Amygdala (tissue), 56 donors: ENCODE measurements around the gene SELENOP.

ENCODE experiments used
- DNase-seq, 56 donors: peaks; one replicate each; lab custom pipeline; 2025; lab: John Stamatoyannopoulos, UW

The SELENOP gene

GRCh38 chr5:42799668-42800114 is 12.0 kb downstream of the SELENOP start:
- DNase-seq: no peak

GRCh38 chr5:42799241-42799608 is 12.5 kb downstream of the SELENOP start:
- no peak for DNase-seq

DNA sequence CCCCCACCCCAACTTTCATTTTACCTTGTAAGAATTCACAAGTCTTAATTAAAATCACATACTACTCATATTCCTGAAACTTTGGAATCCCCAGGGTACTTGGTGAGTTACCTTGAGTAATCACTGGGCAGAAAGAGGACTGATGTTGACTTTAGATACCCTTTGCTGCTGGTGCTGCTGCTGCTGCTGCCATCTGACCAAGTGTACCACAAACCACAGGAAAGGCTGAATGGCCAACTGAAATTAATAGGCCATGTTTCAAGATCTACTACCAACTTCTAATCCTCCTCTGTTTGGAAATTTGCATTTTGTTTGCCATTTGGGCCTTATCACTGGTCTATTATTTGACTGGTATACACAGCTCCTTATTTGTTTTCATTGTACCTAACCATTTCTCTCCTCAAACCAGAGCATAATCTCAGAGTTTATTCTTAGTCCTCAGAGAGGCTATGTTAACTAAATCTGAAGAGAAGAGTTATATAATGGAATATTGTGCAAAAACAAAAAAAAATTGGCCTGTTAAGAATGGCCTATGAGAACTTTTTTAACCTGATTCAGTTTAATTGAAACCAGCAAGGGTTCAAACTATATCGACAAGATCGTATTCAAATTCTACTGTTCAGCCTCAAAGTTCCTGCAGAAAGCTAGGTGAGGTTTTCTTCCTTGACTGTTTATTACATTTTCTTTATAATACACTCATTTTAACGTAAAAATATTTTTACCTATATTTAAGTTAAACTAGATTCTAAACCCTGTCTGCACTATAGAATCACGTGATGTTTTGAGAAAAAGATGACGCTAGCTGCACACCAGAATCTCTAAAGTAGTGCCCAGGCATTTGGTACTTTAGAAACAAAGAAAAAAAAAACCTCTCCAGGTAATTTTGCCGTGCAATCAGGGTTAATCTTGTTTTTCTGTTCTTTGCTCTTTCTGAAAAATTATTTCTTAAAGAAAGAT is 13.1 kb downstream of the SELENOP start:
- DNase-seq: no peak

- no peak for DNase-seq
These were observed 20.5 kb downstream of the SELENOP start for GRCh38 chr5:42791151-42791550.

- DNase-seq: no peak
These were observed 23.8 kb downstream of the SELENOP start for GRCh38 chr5:42787845-42788244.

GRCh38 chr5:42787073-42787472 is 24.6 kb downstream of the SELENOP start:
- no peak for DNase-seq

- DNase-seq: no peak
These were observed 25.9 kb downstream of the SELENOP start for GRCh38 chr5:42785756-42786155.

GRCh38 chr5:42784132-42784531 is 27.6 kb downstream of the SELENOP start:
- no peak for DNase-seq

- DNase-seq: no peak
These were observed 30.1 kb downstream of the SELENOP start for GRCh38 chr5:42781584-42781983.

- no peak for DNase-seq
These were observed 32.6 kb downstream of the SELENOP start for GRCh38 chr5:42779083-42779482.

GRCh38 chr5:42772265-42772993 is 39.3 kb downstream of the SELENOP start:
- no peak for DNase-seq

GRCh38 chr5:42770003-42770402 is 41.7 kb downstream of the SELENOP start:
- no peak for DNase-seq

- no peak for DNase-seq
These were observed 43.6 kb downstream of the SELENOP start for GRCh38 chr5:42768106-42768504.

GRCh38 chr5:42767491-42768105 is 44.1 kb downstream of the SELENOP start:
- peak in 1 of 56 donors; percentile 12 for DNase-seq

DNA sequence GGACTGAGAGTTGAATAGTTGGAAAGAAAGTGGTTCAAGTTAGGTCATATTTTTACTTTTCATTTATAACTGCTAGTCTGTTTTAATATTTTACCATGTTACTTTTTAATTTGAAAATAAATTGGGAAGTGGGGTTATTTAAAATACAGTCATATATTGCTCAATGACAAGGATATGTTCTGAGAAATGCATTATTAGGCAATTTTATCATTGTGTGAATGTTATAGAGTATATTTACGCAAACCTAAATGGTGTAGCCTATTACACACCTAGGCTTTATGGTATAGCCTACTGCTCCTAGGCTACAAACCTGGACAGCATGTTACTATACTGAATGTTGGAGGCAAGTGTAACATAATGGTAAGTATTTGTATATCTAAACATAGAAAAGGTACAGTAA is 49.9 kb downstream of the SELENOP start:
- DNase-seq: no peak

GRCh38 chr5:42760426-42760825 is 51.3 kb downstream of the SELENOP start:
- no peak for DNase-seq

GRCh38 chr5:42759456-42759855 is 52.2 kb downstream of the SELENOP start:
- no peak for DNase-seq

GRCh38 chr5:42756606-42757601 is 54.8 kb downstream of the SELENOP start, which contains the start of gene CCDC152:
CCDC152 (plus strand) TSS chr5:42756818; CDS start chr5:42759122, 2,304 bp downstream.
- DNase-seq: peak in 24 of 56 donors; percentile 0 to 38 (median 13)

- DNase-seq: no peak
These were observed 58.6 kb downstream of the SELENOP start for GRCh38 chr5:42753099-42753498.

- no peak for DNase-seq
These were observed 60.6 kb downstream of the SELENOP start for GRCh38 chr5:42751044-42751443.
